Superior temporal gyrus (tissue), 1 donor: ENCODE results near the gene KCNC1.

Experiments used
- DNase-seq: peaks from one replicate; pipeline ENCODE4 v3.0.0-alpha.2; 2016; ENCODE audit errors: extremely low spot score

KCNC1 gene

DNA sequence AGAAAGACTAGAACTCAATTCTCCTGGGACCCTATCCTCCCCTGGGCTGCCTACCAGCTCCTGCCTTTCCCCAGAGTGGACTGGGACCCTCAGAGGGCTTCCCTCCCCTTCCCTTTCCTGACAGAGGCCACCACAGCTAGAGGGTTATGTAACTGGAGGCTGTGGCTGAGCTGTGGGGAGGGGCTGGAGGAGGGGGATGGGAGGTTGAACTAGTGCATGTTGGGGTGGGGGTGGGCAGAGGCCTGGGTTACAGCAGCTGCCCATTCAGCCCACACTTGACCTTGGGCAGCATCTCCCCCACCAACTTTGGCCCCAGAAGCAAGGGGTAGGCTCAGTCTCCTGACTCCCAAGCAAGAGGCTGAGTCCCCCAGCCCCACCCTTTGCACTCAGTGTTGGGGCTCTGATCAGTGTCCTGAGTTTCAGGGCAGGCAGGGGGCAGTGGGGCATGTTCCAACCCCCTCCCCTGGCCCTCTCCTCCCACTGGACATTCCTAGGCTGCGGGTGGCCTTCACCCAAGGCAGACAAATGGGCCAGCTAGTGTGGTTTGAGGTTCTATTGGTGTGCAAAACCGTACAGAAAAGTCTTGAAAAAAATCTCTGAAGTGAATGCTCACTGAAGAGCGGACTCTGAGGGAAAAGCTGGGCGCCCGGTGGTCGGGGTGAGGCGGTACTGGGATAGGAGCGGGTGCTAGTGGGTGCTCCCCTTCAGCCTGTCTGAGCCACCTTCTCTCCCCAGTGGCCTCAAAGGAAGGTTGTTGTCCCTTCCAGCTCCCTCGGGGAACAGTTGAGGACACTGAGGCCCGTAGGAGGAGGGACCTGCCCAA lies 3.8 kb downstream of the KCNC1 start:
- no peak for DNase-seq

DNA sequence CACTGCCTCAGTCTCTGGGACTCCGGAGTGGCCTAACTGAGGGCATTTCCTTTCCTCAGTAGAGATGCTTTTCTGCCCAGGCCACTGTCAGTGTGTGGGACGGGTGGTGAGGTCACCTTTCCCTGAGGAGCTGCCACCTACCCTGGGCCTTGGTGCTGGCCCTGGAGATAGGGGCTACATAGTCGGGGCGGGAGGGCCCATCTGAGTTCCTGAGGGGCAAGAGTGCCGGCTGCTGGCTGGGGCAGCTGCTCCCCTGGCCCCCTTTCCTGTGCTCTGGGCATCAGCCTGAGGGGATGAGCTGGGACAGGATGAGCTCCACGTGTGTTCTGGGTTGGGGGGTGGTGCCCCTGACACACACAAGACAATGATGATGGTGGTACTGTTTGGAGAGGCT lies 5.4 kb downstream of the KCNC1 start:
- no peak for DNase-seq

DNA sequence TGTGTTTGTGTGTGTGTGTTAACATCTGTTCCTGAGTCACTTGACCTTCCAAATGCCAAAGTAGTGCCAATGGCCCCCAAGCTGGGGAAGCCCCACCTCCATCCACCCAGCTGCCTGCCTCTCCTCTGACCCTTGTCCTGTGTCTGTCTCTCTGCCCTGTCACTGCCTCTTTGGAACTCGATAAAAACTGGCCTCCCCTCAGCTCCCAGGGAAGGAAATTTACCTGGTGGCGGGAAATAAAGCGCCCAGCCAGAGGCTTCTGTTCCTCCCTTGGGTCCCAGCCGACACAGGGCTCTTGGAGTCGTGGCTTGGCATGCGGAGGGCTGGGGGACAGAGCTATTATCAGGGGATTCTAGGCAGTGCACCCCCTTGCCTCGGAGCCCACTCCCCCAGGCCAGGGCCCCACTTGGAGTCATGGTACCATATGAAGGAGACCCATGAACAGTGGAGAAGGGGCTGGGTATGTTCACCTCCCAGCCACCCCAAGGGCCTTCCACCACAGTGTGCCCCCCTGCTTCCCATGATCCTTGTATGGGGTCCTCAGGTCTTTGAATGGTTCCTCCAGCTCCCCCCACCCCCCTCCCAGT lies 6.2 kb downstream of the KCNC1 start:
- DNase-seq = no peak

DNA sequence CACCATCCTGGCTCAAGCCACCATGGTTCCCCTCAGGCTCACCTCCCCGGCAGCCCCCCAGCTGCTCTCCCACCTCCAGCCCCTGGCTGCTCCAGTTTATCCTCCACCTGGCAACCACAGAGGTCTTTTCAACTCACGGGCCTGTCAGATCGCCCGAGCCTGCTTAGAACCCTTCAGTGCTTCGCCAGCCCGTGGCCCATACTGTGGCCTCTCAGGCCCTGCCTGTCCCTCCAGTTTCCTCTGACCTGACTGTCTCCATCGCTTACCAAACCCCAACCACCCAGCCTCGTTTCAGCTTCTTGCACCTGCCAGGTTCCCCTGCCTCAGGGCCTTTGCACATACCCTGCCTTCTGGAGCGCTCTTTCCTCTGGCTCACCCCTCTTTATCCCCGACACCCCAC lies 6.9 kb downstream of the KCNC1 start:
- no peak for DNase-seq

DNA sequence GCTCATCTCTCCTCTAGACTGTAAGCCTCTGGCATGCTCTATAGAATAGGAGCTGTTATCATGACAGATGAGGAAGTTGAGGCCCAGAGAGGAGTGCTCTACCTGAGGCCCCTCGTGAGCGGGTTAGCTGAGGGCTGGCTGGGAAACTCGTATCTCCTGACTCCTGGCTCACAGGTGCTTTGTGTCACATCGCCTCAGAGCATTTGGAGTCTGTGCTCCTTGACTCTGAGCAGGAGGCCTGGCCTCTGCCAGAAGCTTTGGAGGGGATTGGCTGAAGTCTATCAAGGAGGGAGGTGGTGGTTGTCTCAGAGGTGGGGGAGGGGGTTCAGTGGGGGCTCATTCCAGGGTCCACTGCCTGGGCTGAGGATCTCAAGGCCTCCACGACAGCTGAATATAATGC lies 7.4 kb downstream of the KCNC1 start:
- DNase-seq = no peak

DNA sequence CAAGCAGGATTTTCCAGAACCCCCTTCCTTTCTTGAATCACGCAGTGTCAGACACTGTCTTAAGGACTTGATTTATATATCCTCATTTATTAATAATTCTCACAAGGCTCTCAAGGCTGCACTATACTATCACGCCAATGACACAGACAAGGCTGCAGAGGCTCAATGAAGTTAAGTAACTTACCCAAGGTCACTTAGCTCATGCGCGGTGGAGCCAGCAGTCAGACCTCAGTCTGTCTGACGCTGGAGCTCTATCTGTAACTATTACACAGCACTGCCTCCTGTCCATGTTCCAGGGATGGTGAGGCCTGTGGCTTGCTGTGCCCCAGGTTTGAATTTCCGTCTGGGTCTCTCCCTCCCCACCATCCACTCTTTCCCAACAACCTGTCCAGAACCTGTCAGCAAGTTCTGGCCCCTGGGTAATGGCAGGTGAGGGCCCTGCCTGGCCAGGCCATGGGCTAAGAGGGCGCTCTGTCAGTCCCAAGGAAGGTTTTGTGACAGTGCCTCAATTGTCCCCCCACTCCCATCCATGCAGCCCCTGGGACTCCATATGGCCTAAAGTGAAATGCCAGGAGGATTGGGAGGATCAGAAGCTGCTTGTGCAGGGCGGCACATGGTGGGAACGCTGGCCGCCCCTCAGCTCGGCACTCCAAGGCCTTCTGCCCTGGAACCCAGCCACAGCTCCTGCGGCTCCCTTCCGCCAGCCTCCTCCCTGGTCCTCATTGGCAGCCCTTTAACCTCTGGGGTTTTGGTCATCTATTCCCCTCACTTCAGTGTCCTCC lies 8.6 kb downstream of the KCNC1 start:
- no peak for DNase-seq

DNA sequence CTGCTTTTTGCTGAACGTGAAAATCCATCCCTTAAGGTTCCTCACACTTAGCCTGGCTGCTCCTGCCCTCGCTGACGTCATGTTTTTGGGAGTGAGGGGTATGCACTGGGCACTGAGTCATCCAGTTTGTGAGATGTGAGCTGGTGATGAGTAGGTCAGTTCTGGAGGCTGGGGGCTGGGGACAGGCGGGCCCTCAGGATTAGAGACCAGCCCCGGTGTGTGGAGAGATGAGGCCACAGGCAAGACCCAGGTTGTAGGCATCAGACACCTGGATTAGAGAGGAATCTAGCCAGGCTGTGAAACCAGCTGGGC lies 9.2 kb downstream of the KCNC1 start:
- no peak for DNase-seq

DNA sequence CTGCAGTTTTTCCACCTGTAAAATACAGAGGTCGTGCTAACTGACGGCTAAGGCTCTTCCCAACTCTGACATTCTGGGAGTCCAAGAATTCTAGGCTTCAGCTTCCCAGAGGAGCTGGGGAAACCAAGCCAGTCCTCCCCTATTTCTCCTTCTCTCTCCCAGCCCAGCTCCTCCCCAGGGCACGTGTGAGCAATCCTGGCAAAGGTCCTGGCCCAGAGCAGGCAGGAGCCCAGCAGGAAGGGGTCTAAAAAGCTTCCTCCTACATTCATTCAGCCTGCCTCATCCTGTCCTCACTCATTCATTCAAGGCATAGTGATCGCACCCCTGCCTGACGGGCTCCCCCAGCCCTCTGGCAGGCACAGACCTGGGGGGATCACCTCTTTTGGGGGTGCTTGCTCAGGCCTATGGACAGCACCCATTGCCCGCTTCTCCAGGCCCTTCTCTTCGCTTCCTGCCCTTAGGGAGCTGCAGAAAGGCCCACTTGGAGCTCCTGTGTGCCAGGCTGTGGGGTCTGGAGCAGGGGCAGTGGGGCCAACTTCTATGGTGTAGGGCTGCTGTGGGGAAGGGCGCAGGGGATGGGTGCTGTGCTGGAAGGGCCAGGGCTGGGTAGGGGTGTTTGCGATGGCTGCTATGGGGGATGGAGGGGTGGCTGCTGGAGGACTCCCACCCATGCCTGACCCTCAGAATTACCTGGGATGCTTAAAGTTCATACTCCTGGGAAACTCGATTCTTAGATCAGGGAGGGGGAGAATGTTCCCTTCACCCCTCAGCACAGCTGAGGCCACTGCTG lies 9.8 kb downstream of the KCNC1 start:
- no peak for DNase-seq

DNA sequence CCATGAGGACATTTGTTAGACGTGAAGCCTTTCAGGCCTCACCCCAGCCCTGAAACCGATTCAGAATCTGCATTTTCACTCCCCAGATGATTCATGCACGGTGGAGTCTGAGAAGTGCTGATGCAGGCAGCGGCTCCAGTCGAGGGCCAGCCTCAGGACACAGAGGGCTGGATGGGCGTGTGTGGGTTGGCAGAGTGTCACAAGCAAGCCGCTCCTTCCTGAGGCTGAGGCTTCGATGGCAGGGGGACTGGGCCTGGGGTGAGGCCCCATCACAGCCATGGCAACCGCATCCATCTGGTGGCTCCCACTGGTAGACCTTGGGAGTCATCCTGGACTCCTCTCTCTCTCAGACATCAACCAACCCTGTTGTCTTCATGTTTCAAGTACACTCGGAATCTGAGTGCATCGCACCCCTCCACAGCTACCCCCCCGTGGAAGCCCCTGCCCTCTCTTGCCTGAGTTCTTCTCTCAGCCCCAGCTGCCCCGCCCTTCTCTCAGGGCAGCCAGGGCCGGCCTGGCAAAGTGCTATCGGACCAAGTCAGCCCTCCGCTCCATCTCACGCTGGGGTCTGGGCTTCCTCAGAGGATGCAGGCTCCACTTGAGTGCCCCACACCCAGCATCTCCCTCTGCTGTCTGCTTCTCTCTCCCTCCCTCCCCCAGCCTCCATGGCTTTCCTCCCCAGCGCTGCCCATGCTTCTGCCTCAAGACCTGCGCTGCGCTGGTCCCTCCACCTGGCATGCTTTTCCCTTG lies 10.6 kb downstream of the KCNC1 start:
- DNase-seq = no peak

DNA sequence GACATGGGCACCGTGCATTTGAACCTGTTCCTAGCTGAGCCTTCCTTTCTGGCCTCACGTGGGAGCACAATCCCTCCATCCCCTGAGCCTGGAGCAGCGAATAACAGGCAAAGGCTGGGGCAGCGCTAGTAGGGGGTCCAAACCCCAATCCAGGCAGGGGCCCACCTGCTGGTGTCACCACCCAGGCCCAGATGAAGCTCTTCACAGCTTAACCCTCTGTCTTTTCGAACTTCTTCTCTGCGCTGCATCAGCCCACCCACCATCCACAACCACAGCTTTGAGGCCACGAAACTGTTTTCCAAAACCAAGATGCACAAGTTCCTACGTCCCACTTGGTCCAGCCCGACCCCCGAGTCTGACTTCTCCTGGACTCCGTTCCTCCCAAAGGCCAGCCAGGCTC lies 11.5 kb downstream of the KCNC1 start:
- no peak for DNase-seq

DNA sequence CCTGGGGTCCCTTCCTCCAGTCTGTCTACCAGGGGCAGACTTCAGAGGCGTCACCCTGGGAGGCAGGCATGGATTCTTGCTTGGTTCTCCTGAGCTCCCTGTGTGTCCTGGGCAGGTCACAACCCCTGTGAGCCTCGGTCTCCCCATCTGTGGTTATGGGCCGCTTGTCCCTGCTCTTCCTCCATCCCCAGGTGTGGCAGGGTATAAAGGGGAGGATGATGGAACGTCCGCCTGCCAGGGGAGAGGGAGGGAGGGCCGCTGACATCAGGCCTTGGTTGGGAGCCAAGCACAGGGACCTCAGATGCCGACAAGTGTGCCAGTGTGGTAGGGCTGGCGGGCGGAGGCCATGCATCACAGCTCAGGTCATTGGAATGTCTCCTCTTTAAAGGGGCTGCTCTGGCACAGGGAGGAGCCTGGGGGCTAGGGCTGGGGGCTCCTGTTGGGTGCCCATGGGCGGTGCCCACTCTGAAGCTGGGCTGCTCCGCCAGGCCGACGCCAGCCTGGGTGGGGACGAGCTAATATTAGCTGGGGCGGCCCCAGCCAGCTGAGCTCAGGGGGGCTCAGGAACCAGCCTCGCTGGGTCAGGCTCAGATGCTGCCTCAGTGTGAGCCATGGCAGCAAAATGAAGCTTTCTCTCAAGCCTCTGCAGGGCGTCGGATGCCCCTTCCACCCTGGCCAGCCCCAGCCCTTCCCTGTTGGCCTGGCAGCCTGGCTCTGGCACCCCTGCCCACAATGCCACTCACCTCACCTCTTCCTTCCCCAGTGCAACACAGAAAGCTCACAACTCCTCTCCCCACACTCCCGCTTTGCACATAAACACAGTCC lies 12.8 kb downstream of the KCNC1 start:
- DNase-seq = no peak

DNA sequence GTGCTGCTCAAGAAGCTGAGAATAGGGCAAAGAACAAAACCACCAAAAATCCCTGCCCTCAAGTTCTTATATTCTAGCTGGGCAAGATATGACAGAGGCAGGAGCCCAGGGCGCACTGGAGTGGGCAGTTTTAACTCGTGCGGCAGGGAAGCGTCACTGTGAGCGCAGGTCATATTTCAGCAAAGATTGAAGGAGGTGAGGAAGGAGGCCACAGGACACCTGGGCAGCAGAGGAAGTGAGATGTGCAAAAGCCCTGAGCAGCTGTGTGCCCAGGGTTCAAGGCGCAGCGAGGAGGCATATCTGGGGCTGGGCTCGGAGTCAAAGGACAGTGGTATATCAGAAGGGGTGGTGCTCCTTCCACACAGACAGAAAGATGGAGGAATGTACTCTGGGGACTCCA lies 13.5 kb downstream of the KCNC1 start:
- DNase-seq = no peak

DNA sequence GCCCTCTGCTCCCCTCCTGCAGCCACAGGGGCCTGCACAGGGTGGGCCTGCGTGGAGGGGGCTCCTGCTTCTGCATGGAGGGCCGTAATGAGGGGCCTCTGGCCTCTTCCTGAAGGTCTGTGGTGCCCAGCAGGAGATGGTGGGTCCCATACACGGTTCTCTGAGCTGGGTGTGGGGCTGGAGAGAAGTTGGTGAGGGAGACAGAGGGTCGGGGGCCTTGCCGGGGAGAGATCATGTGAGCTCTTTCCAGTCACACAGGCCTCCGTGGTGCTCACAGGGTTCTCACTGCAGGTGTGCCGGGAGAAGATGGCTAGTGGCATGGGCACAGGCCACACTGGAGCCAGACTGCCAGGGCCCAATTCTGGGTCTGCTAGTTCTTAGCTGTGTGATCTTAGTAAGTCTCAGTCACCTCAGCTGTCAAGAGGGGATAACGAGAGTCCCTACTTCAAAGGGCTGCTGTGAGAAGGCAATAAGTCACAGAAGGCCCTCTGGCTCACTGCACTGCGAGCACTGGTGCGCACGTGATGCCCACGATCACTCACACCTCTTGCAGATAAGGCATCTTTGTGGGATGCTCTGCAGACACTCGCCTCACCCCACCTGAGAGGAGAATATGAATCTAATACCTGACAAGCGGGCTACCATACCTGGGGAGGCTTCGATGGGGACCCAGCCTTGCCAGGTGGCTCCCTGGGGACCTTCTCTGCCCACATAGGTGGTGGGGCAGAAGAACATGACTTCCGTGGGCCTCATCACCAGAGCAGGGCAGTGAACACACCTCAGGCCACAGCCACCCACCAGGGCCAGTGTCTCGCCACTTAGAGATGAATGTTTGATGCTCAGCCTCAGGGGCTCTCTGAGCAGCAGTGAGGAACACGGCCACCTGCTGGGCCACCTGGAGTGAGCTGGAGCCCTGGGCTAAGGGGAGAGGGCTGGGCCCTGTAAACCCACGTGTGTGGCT lies 14.5 kb downstream of the KCNC1 start:
- no peak for DNase-seq

DNA sequence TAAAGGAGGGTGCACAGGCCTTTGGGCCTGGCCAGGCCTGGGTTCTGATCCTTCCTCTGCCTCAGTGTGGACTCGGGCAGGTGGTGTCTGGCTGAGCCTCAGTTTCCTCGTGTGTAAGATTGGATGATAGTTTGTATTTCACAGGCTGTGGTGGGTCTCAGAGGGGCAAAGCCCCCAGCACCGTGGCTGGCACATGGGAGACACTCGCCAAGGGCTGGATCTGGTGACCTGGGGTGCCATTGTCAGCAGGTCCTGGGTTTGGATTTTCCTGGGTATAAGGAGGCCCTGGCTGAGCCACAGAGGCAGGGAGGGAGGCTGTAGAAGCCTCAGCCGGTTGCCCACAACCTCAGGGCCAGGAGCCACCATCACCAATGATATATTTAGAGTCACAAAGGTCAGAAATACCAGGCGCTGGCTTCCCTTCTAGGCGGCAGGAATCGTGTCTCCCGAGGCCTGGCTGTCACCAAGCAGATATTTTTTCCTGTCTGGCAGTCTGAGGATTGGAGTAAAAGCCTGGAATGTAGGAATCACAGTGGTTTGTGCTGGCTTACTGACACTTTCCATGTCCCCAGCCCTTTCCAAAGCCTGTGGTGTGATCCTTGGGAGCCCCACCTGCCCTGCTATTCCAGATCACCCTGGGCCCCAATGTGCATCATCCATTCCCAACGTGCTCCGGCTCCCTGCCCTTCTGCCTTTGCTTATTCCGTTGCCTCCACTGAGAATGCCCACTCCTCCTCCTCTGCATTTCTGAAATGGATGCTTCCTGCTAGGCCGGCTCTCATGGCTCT lies 15.6 kb downstream of the KCNC1 start:
- DNase-seq = no peak

DNA sequence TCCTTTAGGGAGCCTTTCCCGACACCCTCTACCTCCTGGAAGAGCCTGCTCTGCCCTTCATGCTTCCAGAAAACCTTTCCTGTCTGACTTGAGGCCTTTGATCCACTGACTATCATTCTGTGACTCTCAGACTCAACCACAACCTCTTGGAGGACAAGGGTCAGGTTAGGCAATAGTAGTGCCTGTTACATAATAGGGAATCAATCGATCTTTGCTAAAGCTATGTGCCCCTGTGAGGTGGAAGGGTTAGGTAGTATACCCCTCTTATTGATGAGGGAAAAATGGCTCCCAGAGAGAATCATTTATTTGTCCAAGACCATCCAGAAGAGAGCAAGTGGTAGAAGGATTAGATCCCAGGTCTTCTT lies 16.2 kb downstream of the KCNC1 start:
- DNase-seq = no peak

DNA sequence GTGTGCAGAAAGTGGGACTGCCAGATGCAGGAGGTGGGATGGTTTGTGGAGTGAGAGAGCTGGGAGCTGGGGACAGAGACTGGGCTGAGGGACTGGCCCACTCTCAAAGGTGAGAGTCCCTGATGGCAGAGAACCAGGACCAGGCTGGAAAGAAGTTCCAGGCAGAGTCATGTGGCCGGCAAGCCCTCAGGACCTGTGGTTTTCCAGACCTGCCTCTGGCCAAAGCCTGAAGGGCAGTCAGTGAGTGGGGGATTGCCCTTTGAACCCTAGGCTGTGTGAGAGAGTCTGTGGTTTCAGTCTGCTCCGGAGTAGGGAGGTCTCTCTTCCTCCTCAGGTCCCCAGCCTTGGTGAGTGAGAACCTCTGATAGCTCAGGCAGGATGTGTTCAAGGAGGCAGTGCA lies 17.0 kb downstream of the KCNC1 start:
- no peak for DNase-seq

DNA sequence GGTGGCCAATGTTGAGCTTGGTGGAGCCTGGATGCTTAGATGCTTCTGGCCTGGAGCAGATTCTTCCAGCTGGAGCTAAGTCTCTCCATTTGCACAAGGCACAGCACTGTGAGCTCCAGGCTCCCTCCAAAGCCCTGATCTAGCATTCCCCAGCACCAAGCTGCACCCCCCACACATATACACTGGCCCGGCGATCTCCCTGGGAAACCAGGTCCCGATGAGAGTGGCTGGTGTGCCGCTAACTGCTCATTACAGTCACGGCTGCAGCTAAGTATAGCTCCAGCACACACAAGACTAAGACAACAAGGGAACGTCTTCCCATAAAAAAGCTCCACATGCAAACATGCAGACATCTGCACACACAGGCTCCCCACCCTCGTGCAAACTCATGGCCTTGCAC lies 17.6 kb downstream of the KCNC1 start:
- no peak for DNase-seq

DNA sequence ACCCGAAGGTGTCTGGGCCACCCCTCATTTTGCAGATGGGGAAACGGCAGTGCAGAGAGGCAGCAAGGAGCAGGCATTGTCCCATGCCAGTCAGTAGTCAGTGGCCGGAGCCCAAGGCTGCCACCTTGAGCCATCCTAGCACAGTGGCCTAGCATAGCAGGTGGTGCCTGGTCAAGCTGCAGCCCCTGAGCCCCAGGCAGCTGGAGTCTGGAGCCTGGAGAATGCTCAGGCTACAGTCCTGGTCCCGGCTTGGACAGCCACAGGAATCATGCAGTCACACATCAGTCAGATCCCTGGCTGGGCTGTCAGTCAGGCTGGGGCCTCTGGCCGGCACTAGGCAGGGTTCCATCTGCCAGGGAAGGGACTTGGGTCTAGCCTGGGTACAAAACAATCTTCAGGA lies 18.6 kb downstream of the KCNC1 start:
- DNase-seq = no peak

DNA sequence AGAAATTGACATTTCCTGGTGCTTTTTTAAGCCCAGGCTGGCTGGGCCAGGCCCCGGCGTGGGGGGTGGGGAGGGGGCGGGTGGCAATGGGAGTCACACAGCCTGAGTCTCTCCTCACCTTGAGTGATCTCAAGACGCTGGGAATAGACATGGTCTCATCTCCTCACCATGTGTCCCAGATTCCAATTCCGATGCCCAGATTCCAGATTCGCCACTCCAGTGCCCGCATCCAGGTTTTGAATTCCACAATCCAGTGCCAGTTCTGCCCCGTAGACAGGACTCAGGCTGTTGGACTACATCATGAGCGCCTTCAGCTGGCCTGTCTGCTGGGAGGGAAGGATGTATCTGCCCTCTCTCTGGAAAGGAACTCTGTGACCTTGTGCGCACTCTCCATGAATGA lies 19.1 kb downstream of the KCNC1 start:
- DNase-seq = no peak
